ENCODE results near the gene IQGAP1.

- TF ChIP-seq, protein P1, sequence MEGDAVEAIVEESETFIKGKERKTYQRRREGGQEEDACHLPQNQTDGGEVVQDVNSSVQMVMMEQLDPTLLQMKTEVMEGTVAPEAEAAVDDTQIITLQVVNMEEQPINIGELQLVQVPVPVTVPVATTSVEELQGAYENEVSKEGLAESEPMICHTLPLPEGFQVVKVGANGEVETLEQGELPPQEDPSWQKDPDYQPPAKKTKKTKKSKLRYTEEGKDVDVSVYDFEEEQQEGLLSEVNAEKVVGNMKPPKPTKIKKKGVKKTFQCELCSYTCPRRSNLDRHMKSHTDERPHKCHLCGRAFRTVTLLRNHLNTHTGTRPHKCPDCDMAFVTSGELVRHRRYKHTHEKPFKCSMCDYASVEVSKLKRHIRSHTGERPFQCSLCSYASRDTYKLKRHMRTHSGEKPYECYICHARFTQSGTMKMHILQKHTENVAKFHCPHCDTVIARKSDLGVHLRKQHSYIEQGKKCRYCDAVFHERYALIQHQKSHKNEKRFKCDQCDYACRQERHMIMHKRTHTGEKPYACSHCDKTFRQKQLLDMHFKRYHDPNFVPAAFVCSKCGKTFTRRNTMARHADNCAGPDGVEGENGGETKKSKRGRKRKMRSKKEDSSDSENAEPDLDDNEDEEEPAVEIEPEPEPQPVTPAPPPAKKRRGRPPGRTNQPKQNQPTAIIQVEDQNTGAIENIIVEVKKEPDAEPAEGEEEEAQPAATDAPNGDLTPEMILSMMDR (IDR thresholded peaks at IDR 0.05) = no peak
- TF ChIP-seq POLR2A (IDR thresholded peaks at IDR 0.05) = no peak
These were observed 39.0 kb upstream of the IQGAP1 start for GRCh38 chr15:90349072-90349471.
